Suprapubic skin (tissue), 4 donors: ENCODE results near the gene TEX53.

Source experiments
- CTCF ChIP-seq, 2 donors: fragments of 200-600 bp in 1 of 2; fragments of 450-650 bp in 1 of 2; sonication (generic) in 1 of 2; IDR thresholded peaks; one replicate each; pipeline ENCODE4 v1.5.1; 2016 to 2019; ENCODE audit warnings: antibody characterized with exemption in 2 of 2, mild to moderate bottlenecking in 1 of 2, moderate library complexity in 1 of 2
- EP300 ChIP-seq: sonication (generic); formaldehyde crosslinking; IDR thresholded peaks from one replicate; pipeline ENCODE4 v1.6.1; 2017; ENCODE audit warnings: antibody characterized with exemption
- POLR2A ChIP-seq, 2 donors: fragments of 450-650 bp; IDR thresholded peaks; one replicate each; pipeline ENCODE4 v1.6.1; 2017; ENCODE audit warnings: antibody characterized with exemption in 2 of 2, mild to moderate bottlenecking in 2 of 2, moderate library complexity in 2 of 2
- POLR2AphosphoS5 ChIP-seq, 3 donors: sonication (generic); formaldehyde crosslinking; IDR thresholded peaks; one replicate each; pipeline ENCODE4 v1.6.1; 2017; ENCODE audit warnings: antibody characterized with exemption in 3 of 3

- TF ChIP-seq POLR2A (IDR thresholded peaks at IDR 0.05) = no peak
- no peak for TF ChIP-seq CTCF (IDR thresholded peaks at IDR 0.05)
- TF ChIP-seq POLR2AphosphoS5 (IDR thresholded peaks at IDR 0.05) = no peak
- no peak for TF ChIP-seq EP300
These were observed 44.4 kb upstream of the TEX53 start for GRCh38 chr9:114701988-114702387.
